ENCODE results near the gene FSIP2. TPM values are rescaled to one million over a fixed set of nuclear protein-coding genes. Genes with fewer than 3 reads are reported as not detected.

FSIP2 gene
- total RNA-seq, 1 experiment from 2014 or later: 0.12 TPM

GRCh38 chr2:185771396-185771795, 32.8 kb downstream of the FSIP2 start:
- no peaks in the 10 kb centered on the region for H3K4me1 Mint-ChIP-seq (ENCODE audit: insufficient read depth, unreplicated experiment)
- no peak for DNase-seq (ENCODE audit: unreplicated experiment)
- ChIA-PET POLR2A (no interaction called here), CTCF (interaction anchor here (0.6 to 0.7 kb wide), 2 partner anchors 50 to 363 kb away, joined by 3 to 4 read pairs; no protein-coding TSS in a partner anchor)
- intact Hi-C loops (cut with micrococcal nuclease): no loop called here
- no peaks in the 10 kb centered on the region for H3K36me3 Mint-ChIP-seq (ENCODE audit: insufficient read depth, unreplicated experiment)
- TF ChIP-seq, protein P1, sequence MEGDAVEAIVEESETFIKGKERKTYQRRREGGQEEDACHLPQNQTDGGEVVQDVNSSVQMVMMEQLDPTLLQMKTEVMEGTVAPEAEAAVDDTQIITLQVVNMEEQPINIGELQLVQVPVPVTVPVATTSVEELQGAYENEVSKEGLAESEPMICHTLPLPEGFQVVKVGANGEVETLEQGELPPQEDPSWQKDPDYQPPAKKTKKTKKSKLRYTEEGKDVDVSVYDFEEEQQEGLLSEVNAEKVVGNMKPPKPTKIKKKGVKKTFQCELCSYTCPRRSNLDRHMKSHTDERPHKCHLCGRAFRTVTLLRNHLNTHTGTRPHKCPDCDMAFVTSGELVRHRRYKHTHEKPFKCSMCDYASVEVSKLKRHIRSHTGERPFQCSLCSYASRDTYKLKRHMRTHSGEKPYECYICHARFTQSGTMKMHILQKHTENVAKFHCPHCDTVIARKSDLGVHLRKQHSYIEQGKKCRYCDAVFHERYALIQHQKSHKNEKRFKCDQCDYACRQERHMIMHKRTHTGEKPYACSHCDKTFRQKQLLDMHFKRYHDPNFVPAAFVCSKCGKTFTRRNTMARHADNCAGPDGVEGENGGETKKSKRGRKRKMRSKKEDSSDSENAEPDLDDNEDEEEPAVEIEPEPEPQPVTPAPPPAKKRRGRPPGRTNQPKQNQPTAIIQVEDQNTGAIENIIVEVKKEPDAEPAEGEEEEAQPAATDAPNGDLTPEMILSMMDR (IDR thresholded peaks at IDR 0.05; ENCODE audit: unreplicated experiment): no peak
- H3K27me3 Mint-ChIP-seq (ENCODE audit: insufficient read depth, unreplicated experiment): no peaks in the 10 kb centered on the region
- H3K9me3 Mint-ChIP-seq (ENCODE audit: unreplicated experiment): peaks cover 14% of the 10 kb centered on the region
- BruUV-seq (replicated peaks): no TSS peak
- no peak overlapping the region for H3K4me3 Mint-ChIP-seq (ENCODE audit: unreplicated experiment)
- no peak overlapping the region for H3K27ac Mint-ChIP-seq (ENCODE audit: low read depth, unreplicated experiment)

DNA sequence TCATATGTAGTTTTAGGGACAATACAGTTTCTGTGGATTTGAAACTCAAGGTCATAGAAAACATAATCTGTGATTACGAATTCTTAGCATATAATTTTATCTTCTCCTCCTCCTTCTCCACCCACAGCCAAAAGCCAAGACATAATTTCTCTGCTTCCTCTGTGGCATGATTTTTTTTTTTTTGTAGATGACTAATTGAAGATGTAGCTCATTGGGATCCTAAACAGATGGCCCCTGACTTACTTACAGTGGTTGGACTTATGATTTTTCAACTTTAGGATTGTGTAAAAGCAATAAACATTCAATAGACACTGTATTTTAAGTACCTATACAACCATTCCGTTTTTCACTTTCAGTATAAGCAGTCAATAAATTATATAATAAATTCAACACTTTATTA, 42.3 kb downstream of the FSIP2 start:
- no peak overlapping the region for H3K27ac Mint-ChIP-seq (ENCODE audit: low read depth, unreplicated experiment)
- TF ChIP-seq, protein P1 (IDR thresholded peaks at IDR 0.05; ENCODE audit: unreplicated experiment): no peak
- ChIA-PET POLR2A (interaction anchor here (0.6 kb wide), 1 partner anchor 48 kb away, joined by 3 read pairs; no protein-coding TSS in a partner anchor), CTCF (interaction anchor here (0.6 kb wide), 1 partner anchor 1474 kb away, joined by 3 read pairs; no protein-coding TSS in a partner anchor)
- H3K27me3 Mint-ChIP-seq (ENCODE audit: insufficient read depth, unreplicated experiment): no peaks in the 10 kb centered on the region
- no TSS peak for BruUV-seq (replicated peaks)
- no peaks in the 10 kb centered on the region for H3K9me3 Mint-ChIP-seq (ENCODE audit: unreplicated experiment)
- peaks cover 7% of the 10 kb centered on the region for H3K4me1 Mint-ChIP-seq (ENCODE audit: insufficient read depth, unreplicated experiment)
- no peak overlapping the region for H3K4me3 Mint-ChIP-seq (ENCODE audit: unreplicated experiment)
- no peaks in the 10 kb centered on the region for H3K36me3 Mint-ChIP-seq (ENCODE audit: insufficient read depth, unreplicated experiment)
- intact Hi-C loops (cut with micrococcal nuclease): no loop called here
- no peak for DNase-seq (ENCODE audit: unreplicated experiment)

GRCh38 chr2:185782223-185782769, 43.7 kb downstream of the FSIP2 start:
- Mint-ChIP-seq H3K4me1 (ENCODE audit: insufficient read depth, unreplicated experiment) (peaks cover 7% of the 10 kb centered on the region), H3K9me3 (ENCODE audit: unreplicated experiment) (no peaks in the 10 kb centered on the region), H3K4me3 (ENCODE audit: unreplicated experiment) (no peak overlapping the region), H3K36me3 (ENCODE audit: insufficient read depth, unreplicated experiment) (no peaks in the 10 kb centered on the region), H3K27ac (ENCODE audit: low read depth, unreplicated experiment) (peak overlapping the region; percentile 52), H3K27me3 (ENCODE audit: insufficient read depth, unreplicated experiment) (no peaks in the 10 kb centered on the region)
- CTCF ChIA-PET: no interaction called here
- DNase-seq (ENCODE audit: unreplicated experiment): no peak
- intact Hi-C loops (cut with micrococcal nuclease): no loop called here
- TF ChIP-seq, protein P1 (IDR thresholded peaks at IDR 0.05; ENCODE audit: unreplicated experiment): no peak
- no TSS peak for BruUV-seq (replicated peaks)
- POLR2A ChIA-PET: no interaction called here

GRCh38 chr2:185785156-185785555, 46.6 kb downstream of the FSIP2 start:
- ChIA-PET POLR2A (no interaction called here), CTCF (interaction anchor here (1.1 kb wide), 1 partner anchor 494 kb away, joined by 3 read pairs; no protein-coding TSS in a partner anchor)
- Mint-ChIP-seq H3K27me3 (ENCODE audit: insufficient read depth, unreplicated experiment) (no peaks in the 10 kb centered on the region), H3K4me1 (ENCODE audit: insufficient read depth, unreplicated experiment) (peaks cover 7% of the 10 kb centered on the region), H3K9me3 (ENCODE audit: unreplicated experiment) (no peaks in the 10 kb centered on the region), H3K36me3 (ENCODE audit: insufficient read depth, unreplicated experiment) (no peaks in the 10 kb centered on the region), H3K27ac (ENCODE audit: low read depth, unreplicated experiment) (no peak overlapping the region), H3K4me3 (ENCODE audit: unreplicated experiment) (no peak overlapping the region)
- TF ChIP-seq, protein P1 (IDR thresholded peaks at IDR 0.05; ENCODE audit: unreplicated experiment): no peak
- BruUV-seq (replicated peaks): no TSS peak
- DNase-seq (ENCODE audit: unreplicated experiment): no peak
- intact Hi-C loops (cut with micrococcal nuclease): no loop called here

Data from MCF 10A (cell line).